ENCODE measurements around the gene OVCH1. TPM values are rescaled to one million over a fixed set of nuclear protein-coding genes. Genes with fewer than 3 reads are reported as not detected.

Gene OVCH1
- total and polyA plus RNA-seq, 10 of the 15 experiments (the other 5 are each of a cell fraction or from before 2014, with no cell fraction given): 0.15 TPM; not detected in 9

DNA sequence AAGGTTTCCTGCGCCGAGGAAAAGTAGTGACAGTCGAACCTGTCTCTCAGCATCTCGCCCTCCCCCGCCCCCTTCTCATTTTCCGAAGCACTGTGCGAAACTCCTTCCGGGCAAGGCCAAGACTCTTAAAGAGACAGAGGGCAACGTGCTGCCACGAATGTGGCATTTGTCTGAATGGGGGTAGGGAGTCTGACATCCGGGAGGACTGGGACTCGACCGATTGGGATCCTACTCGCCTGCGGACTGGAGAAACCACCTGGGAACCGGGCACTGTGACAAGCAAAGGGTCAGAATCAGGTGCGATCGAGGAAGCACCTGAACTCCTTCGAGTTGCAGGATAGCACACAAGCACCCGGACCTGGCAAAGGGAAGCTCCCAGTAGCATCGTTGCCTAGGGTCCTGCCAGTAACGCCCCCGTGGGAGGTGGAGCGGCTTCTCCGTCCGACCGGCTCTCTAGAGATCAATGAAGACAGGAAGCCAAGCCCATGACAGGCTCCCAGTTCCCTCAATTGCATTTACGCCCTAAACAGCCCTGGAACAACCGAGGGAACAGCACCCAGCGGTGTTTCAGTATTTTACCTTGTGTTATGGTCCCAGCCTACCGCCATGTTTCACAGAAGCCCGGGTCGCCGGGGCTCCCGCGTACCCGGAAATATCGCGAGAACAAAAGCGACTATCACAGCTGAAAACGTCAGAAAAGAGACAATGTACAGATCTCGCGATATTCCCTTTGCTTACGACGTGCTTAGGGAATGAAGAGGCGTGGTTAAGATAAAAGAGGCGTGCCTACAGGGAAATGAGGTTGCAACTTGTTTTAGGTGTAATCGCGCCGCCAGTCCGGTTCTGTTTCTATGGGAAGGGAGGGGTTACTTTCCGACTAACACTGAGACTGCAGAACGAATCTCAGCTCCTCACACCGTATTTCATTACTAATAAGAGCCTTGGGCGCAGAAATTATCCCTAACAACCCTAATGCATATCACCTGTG, 116.7 kb downstream of the OVCH1 start, which contains the start of gene ERGIC2 (continued):
- TF ChIP-seq, protein P1, sequence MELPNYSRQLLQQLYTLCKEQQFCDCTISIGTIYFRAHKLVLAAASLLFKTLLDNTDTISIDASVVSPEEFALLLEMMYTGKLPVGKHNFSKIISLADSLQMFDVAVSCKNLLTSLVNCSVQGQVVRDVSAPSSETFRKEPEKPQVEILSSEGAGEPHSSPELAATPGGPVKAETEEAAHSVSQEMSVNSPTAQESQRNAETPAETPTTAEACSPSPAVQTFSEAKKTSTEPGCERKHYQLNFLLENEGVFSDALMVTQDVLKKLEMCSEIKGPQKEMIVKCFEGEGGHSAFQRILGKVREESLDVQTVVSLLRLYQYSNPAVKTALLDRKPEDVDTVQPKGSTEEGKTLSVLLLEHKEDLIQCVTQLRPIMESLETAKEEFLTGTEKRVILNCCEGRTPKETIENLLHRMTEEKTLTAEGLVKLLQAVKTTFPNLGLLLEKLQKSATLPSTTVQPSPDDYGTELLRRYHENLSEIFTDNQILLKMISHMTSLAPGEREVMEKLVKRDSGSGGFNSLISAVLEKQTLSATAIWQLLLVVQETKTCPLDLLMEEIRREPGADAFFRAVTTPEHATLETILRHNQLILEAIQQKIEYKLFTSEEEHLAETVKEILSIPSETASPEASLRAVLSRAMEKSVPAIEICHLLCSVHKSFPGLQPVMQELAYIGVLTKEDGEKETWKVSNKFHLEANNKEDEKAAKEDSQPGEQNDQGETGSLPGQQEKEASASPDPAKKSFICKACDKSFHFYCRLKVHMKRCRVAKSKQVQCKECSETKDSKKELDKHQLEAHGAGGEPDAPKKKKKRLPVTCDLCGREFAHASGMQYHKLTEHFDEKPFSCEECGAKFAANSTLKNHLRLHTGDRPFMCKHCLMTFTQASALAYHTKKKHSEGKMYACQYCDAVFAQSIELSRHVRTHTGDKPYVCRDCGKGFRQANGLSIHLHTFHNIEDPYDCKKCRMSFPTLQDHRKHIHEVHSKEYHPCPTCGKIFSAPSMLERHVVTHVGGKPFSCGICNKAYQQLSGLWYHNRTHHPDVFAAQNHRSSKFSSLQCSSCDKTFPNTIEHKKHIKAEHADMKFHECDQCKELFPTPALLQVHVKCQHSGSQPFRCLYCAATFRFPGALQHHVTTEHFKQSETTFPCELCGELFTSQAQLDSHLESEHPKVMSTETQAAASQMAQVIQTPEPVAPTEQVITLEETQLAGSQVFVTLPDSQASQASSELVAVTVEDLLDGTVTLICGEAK (IDR thresholded peaks at IDR 0.05; ENCODE audit: borderline replicate concordance): peak; percentile 44; the same call in 1 of the 2 replicates
- TF ChIP-seq ZBTB33 (IDR thresholded peaks at IDR 0.05) (0 out of 2 replicates have a peak, but pooled peaks have one; percentile 22), NFIC (IDR thresholded peaks at IDR 0.05; ENCODE audit: low read depth, low read length) (0 out of 2 replicates have a peak, but pooled peaks have one; percentile 37), EGR1 (IDR thresholded peaks at IDR 0.05; ENCODE audit: borderline replicate concordance in 1 of 2, low read depth in 2 of 2, low read length in 2 of 2) (peak; percentile 8 to 9; a peak in 1 of 3 replicates), HCFC1 (IDR thresholded peaks at IDR 0.05; ENCODE audit: low read length) (peak; percentile 61), POLR2AphosphoS2 (IDR thresholded peaks at IDR 0.05; ENCODE audit: low read depth, low read length) (0 out of 2 replicates have a peak, but pooled peaks have one; percentile 31), WRNIP1 (IDR thresholded peaks at IDR 0.05; ENCODE audit: borderline replicate concordance, low read depth, low read length) (0 out of 2 replicates have a peak, but pooled peaks have one; percentile 50), SUZ12 (IDR thresholded peaks at IDR 0.05; ENCODE audit: unreplicated experiment) (no peak), IKZF2 (IDR thresholded peaks at IDR 0.05) (no peak), ATF3 (IDR thresholded peaks at IDR 0.05; ENCODE audit: borderline replicate concordance, extremely low read depth, low read depth, low read length) (no peak), TAF1 (IDR thresholded peaks at IDR 0.05; ENCODE audit: borderline replicate concordance, low read depth, low read length) (peak; percentile 76; the same call in 1 of the 2 replicates), ZBED1 (IDR thresholded peaks at IDR 0.05; ENCODE audit: borderline replicate concordance) (peak; percentile 89), ZSCAN29 (IDR thresholded peaks at IDR 0.05) (no peak), SP1 (IDR thresholded peaks at IDR 0.05; ENCODE audit: low read depth, low read length) (no peak)
- TF ChIP-seq, protein P2, sequence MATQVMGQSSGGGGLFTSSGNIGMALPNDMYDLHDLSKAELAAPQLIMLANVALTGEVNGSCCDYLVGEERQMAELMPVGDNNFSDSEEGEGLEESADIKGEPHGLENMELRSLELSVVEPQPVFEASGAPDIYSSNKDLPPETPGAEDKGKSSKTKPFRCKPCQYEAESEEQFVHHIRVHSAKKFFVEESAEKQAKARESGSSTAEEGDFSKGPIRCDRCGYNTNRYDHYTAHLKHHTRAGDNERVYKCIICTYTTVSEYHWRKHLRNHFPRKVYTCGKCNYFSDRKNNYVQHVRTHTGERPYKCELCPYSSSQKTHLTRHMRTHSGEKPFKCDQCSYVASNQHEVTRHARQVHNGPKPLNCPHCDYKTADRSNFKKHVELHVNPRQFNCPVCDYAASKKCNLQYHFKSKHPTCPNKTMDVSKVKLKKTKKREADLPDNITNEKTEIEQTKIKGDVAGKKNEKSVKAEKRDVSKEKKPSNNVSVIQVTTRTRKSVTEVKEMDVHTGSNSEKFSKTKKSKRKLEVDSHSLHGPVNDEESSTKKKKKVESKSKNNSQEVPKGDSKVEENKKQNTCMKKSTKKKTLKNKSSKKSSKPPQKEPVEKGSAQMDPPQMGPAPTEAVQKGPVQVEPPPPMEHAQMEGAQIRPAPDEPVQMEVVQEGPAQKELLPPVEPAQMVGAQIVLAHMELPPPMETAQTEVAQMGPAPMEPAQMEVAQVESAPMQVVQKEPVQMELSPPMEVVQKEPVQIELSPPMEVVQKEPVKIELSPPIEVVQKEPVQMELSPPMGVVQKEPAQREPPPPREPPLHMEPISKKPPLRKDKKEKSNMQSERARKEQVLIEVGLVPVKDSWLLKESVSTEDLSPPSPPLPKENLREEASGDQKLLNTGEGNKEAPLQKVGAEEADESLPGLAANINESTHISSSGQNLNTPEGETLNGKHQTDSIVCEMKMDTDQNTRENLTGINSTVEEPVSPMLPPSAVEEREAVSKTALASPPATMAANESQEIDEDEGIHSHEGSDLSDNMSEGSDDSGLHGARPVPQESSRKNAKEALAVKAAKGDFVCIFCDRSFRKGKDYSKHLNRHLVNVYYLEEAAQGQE (IDR thresholded peaks at IDR 0.05; ENCODE audit: low read depth, low read length): no peak
- TF ChIP-seq, protein P3, sequence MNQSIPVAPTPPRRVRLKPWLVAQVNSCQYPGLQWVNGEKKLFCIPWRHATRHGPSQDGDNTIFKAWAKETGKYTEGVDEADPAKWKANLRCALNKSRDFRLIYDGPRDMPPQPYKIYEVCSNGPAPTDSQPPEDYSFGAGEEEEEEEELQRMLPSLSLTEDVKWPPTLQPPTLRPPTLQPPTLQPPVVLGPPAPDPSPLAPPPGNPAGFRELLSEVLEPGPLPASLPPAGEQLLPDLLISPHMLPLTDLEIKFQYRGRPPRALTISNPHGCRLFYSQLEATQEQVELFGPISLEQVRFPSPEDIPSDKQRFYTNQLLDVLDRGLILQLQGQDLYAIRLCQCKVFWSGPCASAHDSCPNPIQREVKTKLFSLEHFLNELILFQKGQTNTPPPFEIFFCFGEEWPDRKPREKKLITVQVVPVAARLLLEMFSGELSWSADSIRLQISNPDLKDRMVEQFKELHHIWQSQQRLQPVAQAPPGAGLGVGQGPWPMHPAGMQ (IDR thresholded peaks at IDR 0.05; ENCODE audit: borderline replicate concordance): peak; percentile 94

All from GM12878 (cell line).